Memory B cell (primary cell): ENCODE measurements around the gene MUS81.

Experiments
- ATAC-seq: fragments of 150-1000 bp; cut with Tn5 transposase; 2 replicates; pipeline ENCODE4 v1.10.0; 2021; ENCODE audit warnings: low read depth, mild to moderate bottlenecking, moderate library complexity
- DNase-seq, 2 donors: peaks; one replicate each; pipeline ENCODE4 v3.0.0; 2022; ENCODE audit warnings: low spot score in 2 of 2
- H3K27ac Mint-ChIP-seq: one replicate; pipeline ENCODE4 v1.8.0; 2022; ENCODE audit warnings: mild to moderate bottlenecking, moderate library complexity, mixed read lengths
- H3K27me3 Mint-ChIP-seq: one replicate; pipeline ENCODE4 v1.8.0; 2022; ENCODE audit warnings: mixed read lengths
- H3K36me3 Mint-ChIP-seq: one replicate; pipeline ENCODE4 v1.8.0; 2022; ENCODE audit warnings: mild to moderate bottlenecking, mixed read lengths
- H3K4me1 Mint-ChIP-seq: one replicate; pipeline ENCODE4 v1.8.0; 2022; ENCODE audit warnings: mixed read lengths
- H3K4me3 Mint-ChIP-seq: one replicate; pipeline ENCODE4 v1.8.0; 2022; ENCODE audit warnings: mild to moderate bottlenecking, moderate library complexity, mixed read lengths
- H3K9me3 Mint-ChIP-seq: one replicate; pipeline ENCODE4 v1.8.0; 2022; ENCODE audit warnings: mixed read lengths

The MUS81 gene

DNA sequence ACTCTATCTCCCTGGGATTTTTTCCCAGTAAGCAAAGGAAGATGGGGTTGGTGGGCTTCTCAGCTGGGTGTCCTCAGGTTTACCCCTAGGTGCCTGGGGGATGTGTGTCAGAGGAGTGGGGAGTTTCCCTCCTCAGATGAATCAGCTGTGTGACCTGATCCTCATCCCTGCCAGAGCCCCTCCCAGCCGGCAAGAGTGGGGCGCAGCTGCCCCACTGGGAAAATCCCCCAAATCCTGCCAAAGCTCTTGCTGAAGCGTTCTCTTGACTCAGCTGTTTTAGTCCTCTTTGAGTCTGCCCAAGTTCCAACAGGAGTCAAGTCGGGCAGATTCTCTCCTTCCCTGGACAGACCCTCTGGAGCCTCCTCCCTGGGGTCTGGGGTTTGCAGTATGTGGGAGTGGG is 52.6 kb downstream of the MUS81 start:
- Mint-ChIP-seq H3K36me3 (peaks cover 4% of the 10 kb centered on the region), H3K27me3 (peaks cover 12% of the 10 kb centered on the region), H3K9me3 (no peaks in the 10 kb centered on the region), H3K4me1 (peaks cover 25% of the 10 kb centered on the region), H3K27ac (no peak overlapping the region), H3K4me3 (no peak overlapping the region)
- no peak for DNase-seq
- ATAC-seq = no peak

DNA sequence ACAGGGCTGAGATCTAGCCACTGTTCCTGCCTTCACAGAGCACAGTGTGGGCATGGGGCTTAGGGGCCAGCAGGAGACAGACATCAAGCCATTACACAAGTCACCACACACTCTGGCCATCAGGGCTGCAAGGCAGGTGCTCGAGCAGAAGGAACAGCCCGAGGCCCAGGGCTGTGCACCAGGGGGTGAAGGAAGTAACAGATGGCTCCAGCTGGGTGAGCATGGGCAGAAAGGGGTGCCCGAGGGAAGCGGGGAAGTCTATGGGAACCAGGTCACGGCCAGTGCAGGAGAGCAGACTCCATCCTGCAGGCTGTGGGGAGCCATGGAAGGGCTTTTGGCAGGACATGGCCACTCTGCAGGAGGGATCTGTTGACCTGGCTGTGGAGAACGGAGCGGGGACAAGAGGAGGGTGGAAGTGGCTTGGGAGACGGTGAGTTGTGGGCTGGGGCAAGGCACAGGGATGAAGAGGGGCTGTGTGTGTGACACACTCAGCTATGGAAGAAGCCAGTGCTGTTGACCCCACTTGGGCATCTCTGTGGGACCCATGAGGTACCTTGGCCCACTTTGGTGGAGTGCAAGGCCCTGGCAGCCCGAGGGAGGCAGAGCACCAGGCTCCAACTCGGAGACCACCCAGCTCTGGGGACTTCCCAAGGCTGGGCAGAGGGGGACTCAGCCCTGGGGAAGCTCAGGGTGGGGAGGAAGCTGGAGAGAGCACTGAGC is 55.0 kb downstream of the MUS81 start:
- DNase-seq = no peak
- no peak overlapping the region for H3K27ac Mint-ChIP-seq
- peaks cover 25% of the 10 kb centered on the region for H3K4me1 Mint-ChIP-seq
- H3K4me3 Mint-ChIP-seq = no peak overlapping the region
- no peaks in the 10 kb centered on the region for H3K9me3 Mint-ChIP-seq
- no peak for ATAC-seq
- peaks cover 4% of the 10 kb centered on the region for H3K36me3 Mint-ChIP-seq
- peaks cover 3% of the 10 kb centered on the region for H3K27me3 Mint-ChIP-seq

DNA sequence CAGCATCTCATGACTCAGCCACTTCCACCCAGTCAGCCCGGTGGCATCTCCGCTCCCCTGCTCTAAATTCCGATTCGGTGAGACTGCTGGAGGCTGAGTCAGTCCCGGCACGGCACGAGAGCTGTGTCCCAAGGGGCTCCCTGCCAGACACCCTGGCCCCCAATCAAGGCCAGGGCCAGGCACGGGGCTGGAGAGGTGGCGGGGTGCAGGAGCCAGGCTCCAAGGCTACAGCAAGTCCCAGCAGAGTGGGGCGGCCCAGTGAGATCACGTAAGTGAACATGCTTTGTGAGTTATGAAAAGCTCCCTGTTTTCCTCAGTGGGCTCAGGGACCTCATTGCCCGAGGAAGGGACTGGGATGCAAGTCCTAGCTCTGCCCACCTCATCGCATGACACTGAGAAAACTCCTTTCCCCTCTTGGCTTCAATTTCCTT is 55.6 kb downstream of the MUS81 start:
- Mint-ChIP-seq H3K9me3 (no peaks in the 10 kb centered on the region), H3K27me3 (peaks cover 3% of the 10 kb centered on the region), H3K4me3 (no peak overlapping the region), H3K27ac (no peak overlapping the region), H3K4me1 (peaks cover 25% of the 10 kb centered on the region), H3K36me3 (peaks cover 4% of the 10 kb centered on the region)
- DNase-seq (no peak), ATAC-seq (no peak)
